Uterus (tissue), 2 donors: ENCODE measurements around the gene DDAH2.

Experiments
- CTCF ChIP-seq, 4 experiments: fragments of 200-600 bp in 2 of 4; fragments of 450-650 bp in 2 of 4; sonication (generic) in 2 of 4; IDR thresholded peaks; one replicate each; pipeline ENCODE4 v1.5.1; 2016 to 2019; ENCODE audit warnings: antibody characterized with exemption in 4 of 4, mild to moderate bottlenecking in 2 of 4, moderate library complexity in 1 of 4
- POLR2A ChIP-seq, 2 donors: fragments of 450-650 bp; IDR thresholded peaks; one replicate each; pipeline ENCODE4 v1.6.1; 2016; ENCODE audit warnings: antibody characterized with exemption in 2 of 2, mild to moderate bottlenecking in 1 of 2, moderate library complexity in 1 of 2

GRCh38 chr6:31718265-31718664 lies 10.8 kb downstream of the DDAH2 start:
- TF ChIP-seq CTCF (IDR thresholded peaks at IDR 0.05): no peak
- TF ChIP-seq POLR2A (IDR thresholded peaks at IDR 0.05): no peak
